ENCODE measurements around the gene PLGRKT.
"Not testable (repeated sequence)": the region's sequence is repeated elsewhere in the genome, so short reads cannot be mapped to it uniquely, and the experiment has no call there.

The PLGRKT gene
- total RNA-seq: 8.1 to 17.9 (median 11.5) reads per million in 4 experiments

- DNase-seq: peak; percentile 84
These were observed at the start of gene PLGRKT for GRCh38 chr9:5437254-5438216. Gene PLGRKT, minus strand, starts transcription at chr9:5437925. Its CDS starts 5,948 bp downstream, at chr9:5431977.

GRCh38 chr9:5486988-5487387, 49.3 kb upstream of the PLGRKT start:
- DNase-seq: no peak

GRCh38 chr9:5485378-5486085, 47.8 kb upstream of the PLGRKT start:
- DNase-seq: no peak

GRCh38 chr9:5483306-5483705, 45.6 kb upstream of the PLGRKT start:
- DNase-seq: no peak

- no peak for DNase-seq
These were observed 44.5 kb upstream of the PLGRKT start for GRCh38 chr9:5482194-5482593.

- DNase-seq: no peak
These were observed 43.8 kb upstream of the PLGRKT start for GRCh38 chr9:5481322-5482040.

- DNase-seq: no peak
These were observed 43.2 kb upstream of the PLGRKT start for GRCh38 chr9:5480919-5481318.

GRCh38 chr9:5479994-5480694, 42.4 kb upstream of the PLGRKT start:
- DNase-seq: no peak

- no peak for DNase-seq
These were observed 40.5 kb upstream of the PLGRKT start for GRCh38 chr9:5478206-5478605.

GRCh38 chr9:5475611-5476010, 37.9 kb upstream of the PLGRKT start:
- not testable (repeated sequence) for DNase-seq

GRCh38 chr9:5470816-5471215, 33.1 kb upstream of the PLGRKT start:
- DNase-seq: no peak

- no peak for DNase-seq
These were observed 32.4 kb upstream of the PLGRKT start for GRCh38 chr9:5470122-5470521.

- no peak for DNase-seq
These were observed 31.1 kb upstream of the PLGRKT start for GRCh38 chr9:5468850-5469249.

- no peak for DNase-seq
These were observed 29.0 kb upstream of the PLGRKT start for GRCh38 chr9:5466766-5467165.

- no peak for DNase-seq
These were observed 28.3 kb upstream of the PLGRKT start for GRCh38 chr9:5466005-5466404.

- not testable (repeated sequence) for DNase-seq
These were observed 27.2 kb upstream of the PLGRKT start for GRCh38 chr9:5464831-5465330.

GRCh38 chr9:5460157-5460556, 22.4 kb upstream of the PLGRKT start:
- no peak for DNase-seq

- DNase-seq: no peak
These were observed 21.6 kb upstream of the PLGRKT start for GRCh38 chr9:5459289-5459829.

- no peak for DNase-seq
These were observed 17.5 kb upstream of the PLGRKT start for GRCh38 chr9:5455181-5455580.

GRCh38 chr9:5453673-5454072, 15.9 kb upstream of the PLGRKT start:
- DNase-seq: no peak

GRCh38 chr9:5453004-5453403, 15.3 kb upstream of the PLGRKT start:
- no peak for DNase-seq

GRCh38 chr9:5452286-5452609, 14.5 kb upstream of the PLGRKT start:
- DNase-seq: no peak

All from effector CD8-positive, alpha-beta T cell (primary cell).